Liver (tissue), 9 donors: ENCODE data around the gene CNIH3. TPM values are rescaled to one million over a fixed set of nuclear protein-coding genes. Genes with fewer than 3 reads are reported as not detected.

Experiments
- DNase-seq: peaks from one replicate; pipeline ENCODE4 v3.0.0-alpha.2; 2017; ENCODE audit warnings: low spot score
- H3K27ac ChIP-seq, 2 donors: one replicate each; pipeline ENCODE4 v1.7.0; 2013; ENCODE audit warnings: inconsistent platforms in 2 of 2, low read length in 2 of 2, control low read depth in 1 of 2, low read depth in 1 of 2, mild to moderate bottlenecking in 1 of 2
- H3K27me3 ChIP-seq, 4 donors: one replicate each; pipeline versions ENCODE4 v1.6.1 to v1.7.0; 2013; ENCODE audit warnings: low read length in 3 of 4, inconsistent platforms in 1 of 4, mild to moderate bottlenecking in 1 of 4, moderate library complexity in 1 of 4; ENCODE audit not compliant: control insufficient read depth in 4 of 4, insufficient read depth in 4 of 4
- H3K36me3 ChIP-seq, 4 donors: one replicate each; pipeline versions ENCODE4 v1.6.1 to v1.7.0; 2013; ENCODE audit warnings: low read length in 3 of 4, mild to moderate bottlenecking in 3 of 4, low read depth in 1 of 4, moderate library complexity in 1 of 4; ENCODE audit not compliant: control insufficient read depth in 4 of 4, insufficient read depth in 3 of 4
- H3K4me1 ChIP-seq, 4 donors: one replicate each; pipeline versions ENCODE4 v1.6.1 to v1.7.0; 2013; ENCODE audit warnings: low read length in 3 of 4, mild to moderate bottlenecking in 3 of 4, moderate library complexity in 1 of 4; ENCODE audit not compliant: control insufficient read depth in 4 of 4, insufficient read depth in 4 of 4
- H3K4me3 ChIP-seq, 3 donors: one replicate each; pipeline versions ENCODE4 v1.6.1 to v1.7.0; 2013; ENCODE audit warnings: low read length in 3 of 3, control low read depth in 1 of 3, low read depth in 1 of 3, mild to moderate bottlenecking in 1 of 3
- H3K9ac ChIP-seq, 2 donors: one replicate each; pipeline ENCODE4 v1.7.0; 2013; ENCODE audit warnings: low read length in 2 of 2, mild to moderate bottlenecking in 2 of 2, moderate library complexity in 2 of 2, control low read depth in 1 of 2, low read depth in 1 of 2
- H3K9me3 ChIP-seq, 4 donors: one replicate each; pipeline versions ENCODE4 v1.6.1 to v1.7.0; 2013; ENCODE audit warnings: low read length in 3 of 4; ENCODE audit not compliant: control insufficient read depth in 4 of 4
- ATF3 ChIP-seq: IDR thresholded peaks from 2 replicates; pipeline ENCODE4 v1.6.1; 2016; ENCODE audit warnings: antibody characterized with exemption
- CTCF ChIP-seq: fragments of 150-350 bp; IDR thresholded peaks from 2 replicates; pipeline ENCODE4 v1.5.1; 2017; ENCODE audit warnings: improper control_type of control experiment, low read depth, low read length; ENCODE audit not compliant: missing input control
- EGR1 ChIP-seq, 2 donors: IDR thresholded peaks; 2 replicates each; pipeline ENCODE4 v1.6.1; 2016 to 2018; ENCODE audit warnings: antibody characterized with exemption in 2 of 2, low read depth in 2 of 2
- FOXA1 ChIP-seq: IDR thresholded peaks from 2 replicates; pipeline ENCODE4 v1.6.1; 2016; ENCODE audit warnings: antibody characterized with exemption
- FOXA2 ChIP-seq: IDR thresholded peaks from 2 replicates; pipeline ENCODE4 v1.6.1; 2016; ENCODE audit warnings: antibody characterized with exemption
- GABPA ChIP-seq, 2 donors: IDR thresholded peaks in 1 of 2; conservative IDR thresholded peaks in 1 of 2; 2 replicates each; pipeline ENCODE4 v1.6.1; 2016; ENCODE audit warnings: antibody characterized with exemption in 2 of 2, mild to moderate bottlenecking in 1 of 2, moderate library complexity in 1 of 2
- HNF4A ChIP-seq, 2 donors: conservative IDR thresholded peaks; 2 replicates each; pipeline ENCODE4 v1.6.1; 2016; ENCODE audit warnings: antibody characterized with exemption in 2 of 2, mild to moderate bottlenecking in 2 of 2
- HNF4G ChIP-seq: IDR thresholded peaks from 2 replicates; pipeline ENCODE4 v1.6.1; 2016; ENCODE audit warnings: antibody characterized with exemption
- JUND ChIP-seq, 2 donors: IDR thresholded peaks; 2 replicates each; pipeline ENCODE4 v1.6.1; 2016; ENCODE audit warnings: antibody characterized with exemption in 2 of 2
- MAX ChIP-seq: IDR thresholded peaks from 2 replicates; pipeline ENCODE4 v1.6.1; 2016; ENCODE audit warnings: antibody characterized with exemption
- NR2F2 ChIP-seq: IDR thresholded peaks from 2 replicates; pipeline ENCODE4 v1.6.1; 2016; ENCODE audit warnings: antibody characterized with exemption
- RAD21 ChIP-seq, 2 donors: IDR thresholded peaks; 2 replicates each; pipeline ENCODE4 v1.6.1; 2016; ENCODE audit warnings: antibody characterized with exemption in 2 of 2, mild to moderate bottlenecking in 2 of 2
- REST ChIP-seq: IDR thresholded peaks from 2 replicates; pipeline ENCODE4 v1.6.1; 2016; ENCODE audit warnings: antibody characterized with exemption, mild to moderate bottlenecking
- RXRA ChIP-seq, 2 donors: IDR thresholded peaks; 2 replicates each; pipeline ENCODE4 v1.6.1; 2017 to 2018; ENCODE audit warnings: antibody characterized with exemption in 2 of 2, mild to moderate bottlenecking in 1 of 2
- SP1 ChIP-seq: IDR thresholded peaks from 2 replicates; pipeline ENCODE4 v1.6.1; 2018; ENCODE audit warnings: antibody characterized with exemption, mild to moderate bottlenecking
- TAF1 ChIP-seq: conservative IDR thresholded peaks from 2 replicates; pipeline ENCODE4 v1.6.1; 2016; ENCODE audit warnings: antibody characterized with exemption, mild to moderate bottlenecking
- YY1 ChIP-seq: IDR thresholded peaks from 2 replicates; pipeline ENCODE4 v1.6.1; 2016; ENCODE audit warnings: antibody characterized with exemption, mild to moderate bottlenecking
- ZBTB33 ChIP-seq: IDR thresholded peaks from 2 replicates; pipeline ENCODE4 v1.6.1; 2016; ENCODE audit warnings: antibody characterized with exemption
- WGBS: extraction: QIAGEN DNeasy Blood & Tissue Kit; methylation state at CpG from one replicate; pipeline ENCODE4 v1.1.7; 2013; 5-methylcytosine and 5-hydroxymethylcytosine counted together
- polyA plus RNA-seq, 2 donors: library from polyadenylated mRNA; stranded (reverse) in 1 of 2; unstranded in 1 of 2; fragments of 200-250 nt in 1 of 2; fragments of >200 nt in 1 of 2; fragmentation: Nextera tagmentation in 1 of 2; extraction: Ambion mirVana in 1 of 2; gene quantifications; one replicate each; pipeline versions ENCODE4 v1.2.1 to v1.2.3, GENCODE V29; 2013 to 2015
- total RNA-seq, 2 donors: library from RNA; depleted of rRNA; stranded (reverse); fragments of >200 nt; gene quantifications; one replicate each; pipeline ENCODE4 v1.2.3, GENCODE V29; 2014
- donor health status: healthy.
- donor health status: healthy.
- donor health status: healthy.
- donor health status: healthy.
- donor health status: healthy.

The CNIH3 gene
- total and polyA plus RNA-seq, 4 donors = 0.39 to 1.0 (median 0.93) TPM

GRCh38 chr1:224675590-224675989, 59.5 kb downstream of the CNIH3 start:
- no peaks in the 10 kb centered on the region for H3K27me3 ChIP-seq
- no peak overlapping the region for H3K27ac ChIP-seq
- H3K4me3 ChIP-seq = no peak overlapping the region
- no peaks in the 10 kb centered on the region for H3K9me3 ChIP-seq
- no peaks in the 10 kb centered on the region for H3K4me1 ChIP-seq
- TF ChIP-seq CTCF (no peak), REST (no peak), NR2F2 (no peak), TAF1 (no peak), HNF4A (conservative IDR thresholded peaks at IDR 0.05) (no peak), YY1 (no peak), FOXA1 (no peak), MAX (no peak), JUND (IDR thresholded peaks at IDR 0.05) (no peak), ATF3 (no peak), GABPA (IDR thresholded peaks at IDR 0.05 in 1 of 2, conservative IDR thresholded peaks at IDR 0.05 in 1 of 2) (no peak), EGR1 (IDR thresholded peaks at IDR 0.05; ENCODE audit: low read depth in 2 of 2) (no peak), ZBTB33 (no peak), RAD21 (IDR thresholded peaks at IDR 0.05) (no peak), FOXA2 (no peak), RXRA (IDR thresholded peaks at IDR 0.05) (no peak), HNF4G (no peak)
- H3K36me3 ChIP-seq = no peaks in the 10 kb centered on the region
- WGBS = 85% methylated on average over 2 of the region's 2 CpGs
- no peak for DNase-seq
- no peak overlapping the region for H3K9ac ChIP-seq

GRCh38 chr1:224676551-224676950, 60.4 kb downstream of the CNIH3 start:
- H3K4me1 ChIP-seq = no peaks in the 10 kb centered on the region
- H3K9ac ChIP-seq = no peak overlapping the region
- H3K9me3 ChIP-seq = no peaks in the 10 kb centered on the region
- H3K4me3 ChIP-seq = no peak overlapping the region
- no peaks in the 10 kb centered on the region for H3K36me3 ChIP-seq
- no peak for DNase-seq
- H3K27me3 ChIP-seq = no peaks in the 10 kb centered on the region
- WGBS = 71% methylated on average over 5 of the region's 5 CpGs
- no peak overlapping the region for H3K27ac ChIP-seq
- TF ChIP-seq JUND (IDR thresholded peaks at IDR 0.05) = no peak
- no peak for TF ChIP-seq FOXA2
- no peak for TF ChIP-seq ZBTB33
- no peak for TF ChIP-seq RAD21 (IDR thresholded peaks at IDR 0.05)
- no peak for TF ChIP-seq GABPA (IDR thresholded peaks at IDR 0.05 in 1 of 2, conservative IDR thresholded peaks at IDR 0.05 in 1 of 2)
- no peak for TF ChIP-seq RXRA (IDR thresholded peaks at IDR 0.05)
- TF ChIP-seq CTCF = no peak
- no peak for TF ChIP-seq MAX
- no peak for TF ChIP-seq YY1
- no peak for TF ChIP-seq SP1
